ENCODE measurements around the gene LRRC26. TPM values are rescaled to one million over a fixed set of nuclear protein-coding genes. Genes with fewer than 3 reads are reported as not detected.

LRRC26 gene
- total RNA-seq, 2 donors from 2014 or later = not detected

- intact Hi-C loops (cut with DNase I) = loop anchor here in 1 of 2 donors (10.0 kb wide), 1 partner anchor 63 kb away; no protein-coding TSS in a partner anchor
- DNase-seq = no peak
- ATAC-seq = no peak
Measured at GRCh38 chr9:137187386-137187785, 17.5 kb upstream of the LRRC26 start.

DNA sequence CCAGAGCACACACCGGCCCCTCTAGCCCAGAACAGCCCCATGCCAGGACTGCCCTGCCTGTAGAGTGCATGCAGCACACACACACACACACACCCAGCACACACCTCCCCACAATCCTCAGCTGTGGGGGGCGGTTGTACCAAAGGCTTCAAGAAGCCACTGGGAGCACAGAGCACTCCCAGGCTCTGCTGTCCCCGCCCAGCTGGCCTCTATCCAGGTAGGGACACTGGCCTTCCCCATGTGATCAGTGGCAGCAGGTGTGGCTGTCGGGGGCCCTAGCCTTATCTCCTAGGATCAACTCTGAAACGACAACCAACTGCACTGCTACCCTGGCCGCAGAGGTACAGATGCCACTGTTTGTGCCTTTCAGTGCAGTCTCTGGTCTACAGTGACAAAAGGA is 16.5 kb upstream of the LRRC26 start:
- ATAC-seq (no peak), DNase-seq (no peak)
- intact Hi-C loops (cut with DNase I) = loop anchor here in 1 of 2 donors (10.0 kb wide), 1 partner anchor 62 kb away; no protein-coding TSS in a partner anchor

DNA sequence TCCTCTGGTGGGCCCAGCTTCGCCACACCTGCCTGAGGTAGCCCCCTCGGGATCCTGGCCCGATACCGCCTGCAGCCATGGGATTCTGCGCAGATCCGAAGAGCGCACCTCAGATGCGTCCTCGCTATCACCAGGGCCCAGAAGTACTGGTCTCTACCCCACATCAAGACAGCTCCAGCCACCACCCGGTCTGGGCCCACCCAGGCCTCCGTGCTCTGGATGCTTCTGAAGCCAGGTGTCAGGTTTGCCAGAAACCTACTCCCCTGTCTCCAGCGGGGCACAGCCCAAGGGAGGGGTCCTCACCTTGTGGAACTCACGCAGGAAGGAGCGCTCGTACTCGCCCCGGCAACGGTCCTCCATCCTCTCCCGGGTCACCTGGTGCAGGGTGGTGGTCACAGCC is 16.1 kb upstream of the LRRC26 start:
- intact Hi-C loops (cut with DNase I) = loop anchor here in 1 of 2 donors (10.0 kb wide), 1 partner anchor 61 kb away; no protein-coding TSS in a partner anchor
- no peak for ATAC-seq
- no peak for DNase-seq

DNA sequence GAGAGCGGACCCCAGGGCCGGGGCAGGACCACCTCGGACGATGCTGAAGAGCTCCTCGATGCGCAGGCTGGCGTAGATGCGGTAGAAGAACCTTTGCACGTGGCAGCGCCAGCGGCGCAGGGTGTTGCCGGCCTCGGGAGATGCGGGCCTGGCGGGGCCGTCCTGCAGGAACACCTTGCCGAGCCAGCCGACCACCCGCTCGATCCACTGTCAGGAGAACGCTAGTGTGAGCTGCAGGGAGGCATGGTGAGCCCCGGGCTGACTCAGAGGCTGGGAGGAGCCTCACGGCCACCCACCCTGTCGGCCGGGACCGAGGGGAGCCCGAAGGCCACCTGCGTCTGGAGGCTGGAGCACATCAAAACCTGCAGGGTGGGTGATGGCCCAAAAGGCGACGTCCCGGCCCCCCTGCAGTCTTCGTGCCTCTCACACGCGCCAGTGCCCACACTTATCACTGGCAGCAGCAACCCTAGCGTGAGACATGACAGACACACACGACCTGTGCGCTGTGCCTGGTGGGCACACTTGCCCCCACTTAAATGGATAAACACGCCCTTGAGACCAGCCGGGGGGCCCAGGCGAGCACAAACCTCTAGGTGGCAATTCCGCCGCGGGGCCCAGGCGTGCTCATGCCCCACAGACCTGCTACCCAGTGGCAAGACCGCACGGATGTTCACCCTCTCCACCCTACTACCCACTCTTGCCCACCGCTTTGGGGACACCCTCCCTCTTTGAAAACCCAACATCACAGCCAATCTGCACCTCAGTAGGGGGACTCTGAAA is 15.2 kb upstream of the LRRC26 start:
- DNase-seq (no peak), ATAC-seq (no peak)
- intact Hi-C loops (cut with DNase I) = loop anchor here in 1 of 2 donors (10.0 kb wide), 1 partner anchor 60 kb away; no protein-coding TSS in a partner anchor

- no peak for DNase-seq
- intact Hi-C loops (cut with DNase I) = loop anchor here in 1 of 2 donors (10.0 kb wide), 1 partner anchor 59 kb away; no protein-coding TSS in a partner anchor
- ATAC-seq = no peak
Measured at GRCh38 chr9:137183980-137184595, 14.2 kb upstream of the LRRC26 start.

DNA sequence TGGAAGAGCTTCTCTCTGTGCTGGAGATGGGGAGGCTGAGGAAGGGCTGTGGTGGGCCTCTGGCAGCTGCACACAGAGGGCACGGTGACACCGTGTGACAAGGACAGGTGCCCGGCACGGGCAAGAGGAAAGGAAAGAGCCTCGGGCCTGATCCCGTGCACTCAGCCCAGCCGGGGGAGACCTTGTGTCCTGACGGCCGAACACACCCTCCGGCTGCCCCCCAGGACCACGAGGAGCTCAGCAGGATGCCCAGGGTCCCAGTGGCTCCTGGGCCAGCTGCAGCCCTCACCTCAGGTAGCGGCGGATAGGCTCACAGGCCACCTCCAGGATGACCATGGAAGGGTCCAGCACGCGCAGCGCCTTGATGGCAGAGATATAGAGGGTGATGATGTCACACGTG is 13.0 kb upstream of the LRRC26 start:
- no peak for DNase-seq
- ATAC-seq = no peak
- intact Hi-C loops (cut with DNase I) = loop anchor here in 1 of 2 donors (10.0 kb wide), 1 partner anchor 58 kb away; no protein-coding TSS in a partner anchor

- DNase-seq (no peak), ATAC-seq (no peak)
- intact Hi-C loops (cut with DNase I) = loop anchor here in 1 of 2 donors (10.0 kb wide), 1 partner anchor 57 kb away; no protein-coding TSS in a partner anchor
Measured at GRCh38 chr9:137181680-137182079, 11.8 kb upstream of the LRRC26 start.

- ATAC-seq (no peak), DNase-seq (no peak)
- intact Hi-C loops (cut with DNase I) = loop anchor here in 1 of 2 donors (10.0 kb wide), 1 partner anchor 56 kb away; no protein-coding TSS in a partner anchor
Measured at GRCh38 chr9:137180491-137180890, 10.6 kb upstream of the LRRC26 start.

- intact Hi-C loops (cut with DNase I) = loop anchor here in 1 of 2 donors (10.0 kb wide), 1 partner anchor 55 kb away; no protein-coding TSS in a partner anchor
- ATAC-seq = no peak
- DNase-seq = no peak
Measured at GRCh38 chr9:137179761-137180160, 9.9 kb upstream of the LRRC26 start.

- intact Hi-C loops (cut with DNase I) = no loop called here
- DNase-seq (no peak), ATAC-seq (no peak)
Measured at GRCh38 chr9:137178939-137179630, 9.2 kb upstream of the LRRC26 start.

- ATAC-seq = no peak
- intact Hi-C loops (cut with DNase I) = no loop called here
- no peak for DNase-seq
Measured at GRCh38 chr9:137178201-137178938, 8.5 kb upstream of the LRRC26 start.

DNA sequence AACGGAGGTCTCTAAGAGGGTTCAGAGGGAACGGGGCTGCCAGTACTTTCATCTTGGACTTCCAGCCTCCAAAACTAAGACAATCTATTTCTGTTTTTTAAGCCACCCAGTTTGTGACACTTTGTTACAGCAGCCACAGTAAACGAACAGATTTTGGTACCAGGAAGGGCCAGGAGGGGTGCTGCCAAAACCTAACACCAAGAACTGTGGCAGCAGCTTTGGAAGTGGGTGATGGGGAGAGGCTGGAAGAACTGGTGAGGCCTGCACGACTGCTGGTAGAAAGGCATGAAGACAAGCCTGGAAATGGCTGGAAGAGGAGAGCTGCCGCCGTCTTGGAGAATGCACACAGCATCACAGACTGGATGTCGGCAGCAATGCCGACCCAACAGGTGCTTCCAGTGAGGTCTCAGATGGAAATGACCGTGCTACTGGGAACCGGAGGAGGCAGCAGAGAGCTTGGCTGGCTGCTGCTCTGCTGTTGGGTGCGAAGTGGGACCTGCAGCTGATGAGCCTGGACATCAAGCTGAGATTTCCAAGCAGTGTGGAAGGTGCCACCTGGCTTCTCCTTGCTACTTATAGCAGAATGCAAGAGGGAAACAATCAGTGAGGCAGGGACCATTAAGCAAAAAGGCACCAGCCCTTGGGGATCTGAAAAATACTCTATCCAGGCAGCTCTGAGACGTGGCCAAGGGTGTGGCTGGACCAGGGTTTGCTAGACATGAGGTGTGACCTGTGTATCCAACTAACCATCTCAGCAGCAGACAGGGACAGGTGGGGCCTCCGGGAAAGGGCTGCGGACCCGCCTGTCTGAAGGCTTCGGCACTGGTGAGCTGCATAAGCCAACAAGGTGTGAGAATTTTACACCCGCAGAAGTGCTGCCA is 6.7 kb upstream of the LRRC26 start:
- DNase-seq (no peak), ATAC-seq (peak in 1 of 2 donors; percentile 19)
- intact Hi-C loops (cut with DNase I) = no loop called here

DNA sequence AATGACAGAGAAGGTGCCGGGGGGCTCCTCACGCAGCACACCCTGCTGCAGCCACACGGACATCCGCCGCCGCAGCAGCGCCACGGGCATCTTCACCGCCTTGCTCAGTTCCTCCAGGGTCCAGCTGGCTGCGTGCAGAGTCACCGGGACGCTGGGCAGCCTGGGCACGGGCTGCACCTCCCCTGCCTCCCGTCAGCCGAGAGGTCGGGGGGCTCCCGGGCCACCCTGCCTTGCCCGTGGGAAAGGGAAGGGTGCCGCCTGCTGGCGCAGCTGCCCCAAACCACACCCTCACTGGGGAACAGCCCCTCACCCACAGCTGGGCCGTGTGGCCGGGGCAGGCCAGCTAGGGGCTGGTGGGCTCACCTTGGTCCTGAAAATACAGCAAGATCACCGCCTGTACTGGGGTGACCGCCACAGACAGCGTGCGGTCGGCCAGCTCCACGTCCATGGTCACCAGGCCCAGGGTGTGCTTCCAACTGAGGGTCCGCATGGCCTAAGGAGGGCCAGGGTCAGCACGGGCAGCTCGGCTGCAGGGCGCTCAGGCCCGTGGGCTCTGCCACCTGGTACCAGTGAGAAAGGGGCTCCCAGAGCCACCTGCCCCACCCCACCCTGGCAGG is 5.6 kb upstream of the LRRC26 start:
- no peak for DNase-seq
- intact Hi-C loops (cut with DNase I) = no loop called here
- ATAC-seq = no peak

DNA sequence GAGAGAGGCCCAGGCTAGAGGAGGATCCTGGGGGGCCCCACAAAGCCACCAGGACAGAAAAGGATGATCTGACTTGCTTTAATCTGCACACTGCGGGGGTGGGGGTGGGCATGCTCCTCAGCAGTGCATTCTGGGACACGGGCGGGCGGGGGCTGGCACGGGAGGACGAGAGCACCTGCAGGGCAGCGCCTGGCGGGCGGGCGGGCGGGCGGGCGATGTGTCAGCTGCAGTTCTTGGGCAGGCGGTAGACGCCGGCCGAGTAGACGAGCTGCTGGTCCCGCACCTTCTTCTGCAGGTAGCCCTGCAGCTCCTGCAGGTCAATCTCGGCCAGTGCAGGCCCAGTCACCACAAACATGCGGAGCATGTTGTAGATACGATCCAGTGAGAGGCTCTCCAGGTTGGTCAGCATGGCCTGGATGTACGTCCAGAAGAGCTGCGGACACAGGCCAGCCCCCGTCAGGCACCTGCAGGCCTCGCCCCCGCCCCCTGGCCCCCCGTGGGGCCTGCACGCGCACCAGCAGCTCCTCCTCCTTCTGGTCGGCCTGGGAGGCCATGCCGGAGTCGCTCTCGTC is 5.0 kb upstream of the LRRC26 start:
- DNase-seq = no peak
- intact Hi-C loops (cut with DNase I) = no loop called here
- ATAC-seq = no peak

DNA sequence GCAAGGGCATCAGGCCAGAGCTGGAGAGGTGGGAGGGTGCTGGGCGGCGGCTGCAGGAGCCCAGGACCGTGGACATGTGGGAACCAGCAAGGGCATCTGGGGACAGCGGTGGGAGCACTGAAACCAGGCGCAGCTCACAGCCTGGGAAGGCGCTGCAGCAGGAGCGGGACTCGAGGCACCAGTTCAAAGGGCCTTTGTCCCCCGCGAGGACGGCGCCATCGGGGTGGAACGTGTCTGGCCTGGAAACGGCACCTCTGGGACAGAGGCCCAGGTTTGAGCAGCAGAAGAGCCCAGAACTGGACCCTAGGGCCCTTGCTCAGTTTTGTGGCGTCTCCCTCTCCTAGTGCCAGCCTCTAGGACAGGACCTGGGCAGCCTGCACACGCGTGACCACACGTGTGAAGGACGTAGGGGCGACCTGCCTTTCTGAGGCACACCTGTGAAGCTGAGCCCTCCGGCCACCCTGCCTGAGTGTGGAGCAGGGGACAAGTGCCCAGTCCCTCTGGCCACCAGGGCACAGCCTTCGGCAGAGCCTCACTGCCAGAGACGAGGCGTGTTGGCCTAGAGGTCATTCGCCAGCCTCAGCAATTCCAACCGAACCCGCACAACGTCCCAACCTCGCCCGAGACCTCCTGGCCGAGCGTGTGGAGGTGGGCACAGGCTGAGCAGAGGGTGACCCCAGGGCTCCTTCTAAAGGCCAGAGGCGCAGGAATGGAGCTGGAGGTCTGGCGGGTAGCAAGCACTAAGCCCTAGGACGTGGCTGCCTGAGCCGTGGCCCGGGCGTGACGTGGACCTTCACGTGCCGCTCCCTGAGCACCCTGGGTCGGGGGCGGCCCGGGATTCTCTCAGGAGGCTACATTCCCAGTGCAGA is 4.2 kb upstream of the LRRC26 start:
- DNase-seq = no peak
- no peak for ATAC-seq
- intact Hi-C loops (cut with DNase I) = no loop called here

Measured in left cardiac atrium (tissue), 4 donors.